ENCODE data around the gene ANKS1A. TPM values are rescaled to one million over a fixed set of nuclear protein-coding genes. Genes with fewer than 3 reads are reported as not detected.

ANKS1A gene
- total and polyA plus RNA-seq, 2 of the 4 experiments (the other 2 are of a cell fraction), result 7.2 to 7.5 TPM

DNA sequence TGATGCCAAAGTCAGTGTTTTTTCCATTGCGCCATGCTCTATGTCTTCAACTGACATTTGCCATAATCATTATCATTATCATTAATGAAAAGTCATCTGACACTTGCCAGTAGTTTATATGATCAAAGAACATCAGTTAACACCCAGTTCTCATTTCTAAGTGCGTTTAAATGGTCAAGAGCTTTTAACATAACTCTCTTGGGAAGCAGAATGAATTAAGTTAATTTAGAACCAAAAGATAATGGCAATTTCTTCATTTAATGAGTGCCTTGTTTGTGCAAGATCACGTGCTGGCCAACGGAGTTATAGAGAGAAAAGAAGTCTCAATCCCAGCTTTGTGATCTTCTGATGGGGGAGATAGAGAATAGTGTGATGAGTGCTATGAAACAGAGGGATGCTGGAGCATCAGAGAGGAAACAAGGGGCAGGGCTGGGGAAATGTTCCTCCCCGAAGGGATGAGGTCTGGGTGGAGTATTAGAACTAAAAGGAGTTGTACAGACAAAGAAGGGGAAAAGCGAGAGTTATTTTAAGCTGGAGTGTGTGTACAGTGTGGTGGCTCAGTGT lies 20.3 kb downstream of the ANKS1A start:
- H3K23ac ChIP-seq (ENCODE audit: low read depth, low read length), result no peak overlapping the region
- no peak for TF ChIP-seq MAZ (IDR thresholded peaks at IDR 0.05; ENCODE audit: borderline replicate concordance, low read depth, low read length)
- no peak for TF ChIP-seq NFE2L2 (IDR thresholded peaks at IDR 0.05; ENCODE audit: low read depth, low read length)
- no peak for TF ChIP-seq USF2 (IDR thresholded peaks at IDR 0.05; ENCODE audit: low read depth, low read length)
- no peak for TF ChIP-seq SMC3 (IDR thresholded peaks at IDR 0.05; ENCODE audit: low read depth, low read length)
- TF ChIP-seq, protein P1, sequence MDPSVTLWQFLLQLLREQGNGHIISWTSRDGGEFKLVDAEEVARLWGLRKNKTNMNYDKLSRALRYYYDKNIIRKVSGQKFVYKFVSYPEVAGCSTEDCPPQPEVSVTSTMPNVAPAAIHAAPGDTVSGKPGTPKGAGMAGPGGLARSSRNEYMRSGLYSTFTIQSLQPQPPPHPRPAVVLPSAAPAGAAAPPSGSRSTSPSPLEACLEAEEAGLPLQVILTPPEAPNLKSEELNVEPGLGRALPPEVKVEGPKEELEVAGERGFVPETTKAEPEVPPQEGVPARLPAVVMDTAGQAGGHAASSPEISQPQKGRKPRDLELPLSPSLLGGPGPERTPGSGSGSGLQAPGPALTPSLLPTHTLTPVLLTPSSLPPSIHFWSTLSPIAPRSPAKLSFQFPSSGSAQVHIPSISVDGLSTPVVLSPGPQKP (IDR thresholded peaks at IDR 0.05; ENCODE audit: borderline replicate concordance, low read depth, low read length), result no peak
- TF ChIP-seq, protein P2, sequence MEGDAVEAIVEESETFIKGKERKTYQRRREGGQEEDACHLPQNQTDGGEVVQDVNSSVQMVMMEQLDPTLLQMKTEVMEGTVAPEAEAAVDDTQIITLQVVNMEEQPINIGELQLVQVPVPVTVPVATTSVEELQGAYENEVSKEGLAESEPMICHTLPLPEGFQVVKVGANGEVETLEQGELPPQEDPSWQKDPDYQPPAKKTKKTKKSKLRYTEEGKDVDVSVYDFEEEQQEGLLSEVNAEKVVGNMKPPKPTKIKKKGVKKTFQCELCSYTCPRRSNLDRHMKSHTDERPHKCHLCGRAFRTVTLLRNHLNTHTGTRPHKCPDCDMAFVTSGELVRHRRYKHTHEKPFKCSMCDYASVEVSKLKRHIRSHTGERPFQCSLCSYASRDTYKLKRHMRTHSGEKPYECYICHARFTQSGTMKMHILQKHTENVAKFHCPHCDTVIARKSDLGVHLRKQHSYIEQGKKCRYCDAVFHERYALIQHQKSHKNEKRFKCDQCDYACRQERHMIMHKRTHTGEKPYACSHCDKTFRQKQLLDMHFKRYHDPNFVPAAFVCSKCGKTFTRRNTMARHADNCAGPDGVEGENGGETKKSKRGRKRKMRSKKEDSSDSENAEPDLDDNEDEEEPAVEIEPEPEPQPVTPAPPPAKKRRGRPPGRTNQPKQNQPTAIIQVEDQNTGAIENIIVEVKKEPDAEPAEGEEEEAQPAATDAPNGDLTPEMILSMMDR (conservative IDR thresholded peaks at IDR 0.05; ENCODE audit: low read depth, low read length), result no peak
- no peak for TF ChIP-seq POLR2A (IDR thresholded peaks at IDR 0.05; ENCODE audit: low read depth, low read length)
- TF ChIP-seq BHLHE40 (IDR thresholded peaks at IDR 0.05; ENCODE audit: low read depth, low read length), result no peak
- no peak for TF ChIP-seq RFX5 (IDR thresholded peaks at IDR 0.05; ENCODE audit: low read depth, low read length)
- TF ChIP-seq CHD1 (IDR thresholded peaks at IDR 0.05; ENCODE audit: low read depth, low read length), result no peak
- H2BK15ac ChIP-seq (ENCODE audit: low read depth, low read length), result no peak overlapping the region
- no peak overlapping the region for H2BK20ac ChIP-seq (ENCODE audit: low read depth, low read length)
- no peaks in the 10 kb centered on the region for H3K9me3 ChIP-seq (ENCODE audit: control insufficient read depth, insufficient read depth, low read length)
- H2BK120ac ChIP-seq (ENCODE audit: low read depth, low read length), result no peak overlapping the region
- H3K27me3 ChIP-seq (ENCODE audit: control insufficient read depth, insufficient read depth, low read length), result peaks cover 14% of the 10 kb centered on the region
- H3K79me1 ChIP-seq (ENCODE audit: low read depth in 1 of 2, low read length in 2 of 2), result peaks cover 19 to 29% of the 10 kb centered on the region in 2 experiments
- H4K91ac ChIP-seq (ENCODE audit: insufficient read depth, low read depth, low read length), result no peak overlapping the region
- no peak overlapping the region for H2AK9ac ChIP-seq (replicated peaks; ENCODE audit: low read depth, low read length, poor library complexity)
- BruUV-seq (replicated peaks), result no TSS peak
- peaks cover 4% of the 10 kb centered on the region for H3K4me1 ChIP-seq (ENCODE audit: control insufficient read depth, insufficient read depth, low read length)
- no peak overlapping the region for H3K4me2 ChIP-seq (ENCODE audit: low read depth, low read length)
- H3K4ac ChIP-seq (ENCODE audit: low read depth, low read length), result no peak overlapping the region
- no peak overlapping the region for H4K8ac ChIP-seq (ENCODE audit: low read depth in 2 of 2, low read length in 2 of 2)
- H3K56ac ChIP-seq (ENCODE audit: extremely low read depth, insufficient read depth, low read length), result no peak overlapping the region
- ATAC-seq (ENCODE audit: low read depth) (no peak), DNase-seq (no peak)
- peaks cover 7% of the 10 kb centered on the region for H3K9me1 ChIP-seq (ENCODE audit: insufficient read depth, low read length)
- no peak overlapping the region for H3K14ac ChIP-seq (replicated peaks; ENCODE audit: low read depth, low read length)
- no peak overlapping the region for H3K4me3 ChIP-seq (ENCODE audit: insufficient read depth, low read depth, low read length)
- H4K5ac ChIP-seq (ENCODE audit: low read depth, low read length), result no peak overlapping the region
- no peak overlapping the region for H3K18ac ChIP-seq (ENCODE audit: low read depth, low read length)
- H3K27ac ChIP-seq (ENCODE audit: insufficient read depth, low read length), result no peak overlapping the region
- H2AFZ ChIP-seq (replicated peaks; ENCODE audit: low read length, poor library complexity), result no peak overlapping the region
- CTCF ChIA-PET, result no interaction called here
- no peak overlapping the region for H3K9ac ChIP-seq (ENCODE audit: low read depth, low read length)
- no peak overlapping the region for H2BK5ac ChIP-seq (ENCODE audit: low read depth, low read length, poor library complexity, severe bottlenecking)
- peaks cover 60% of the 10 kb centered on the region for H4K20me1 ChIP-seq (ENCODE audit: insufficient read depth, low read length)
- dilution Hi-C loops (cut with HindIII; ENCODE audit: low sequenced_read_pairs, unreplicated experiment), result no loop called here
- POLR2A ChIA-PET (ENCODE audit: unreplicated experiment), result no interaction called here
- H2AK5ac ChIP-seq (ENCODE audit: low read depth, low read length), result no peak overlapping the region
- WGBS, 2 experiments (ENCODE audit: extremely low coverage in 2 of 2, insufficient read length in 1 of 2), result 76% methylated on average over 4 of the region's 6 CpGs; no CpG with 5 or more reads in 1 of the 2 experiments
- in situ Hi-C loops (cut with MboI; ENCODE audit: low sequenced_read_pairs), result no loop called here
- no peaks in the 10 kb centered on the region for H3K36me3 ChIP-seq (ENCODE audit: control insufficient read depth, insufficient read depth, low read length)
- intact Hi-C loops (cut with micrococcal nuclease), result no loop called here

All from IMR-90 (cell line).